HCT116 (cell line): ENCODE results near the gene SLC38A3. TPM values are rescaled to one million over a fixed set of nuclear protein-coding genes. Genes with fewer than 3 reads are reported as not detected.
A peak's percentile ranks its signal among the peaks of the same experiment; 100 is the strongest.

Source experiments
- ATAC-seq: fragments of 200-7000 bp; cut with Tn5 transposase; 2 replicates; pipeline ENCODE4 v1.9.1; 2020; ENCODE audit warnings: mild to moderate bottlenecking, moderate library complexity
- BruUV-seq: library from RNA; stranded (reverse); fragments of 400-500 nt; replicated peaks from 2 replicates; lab custom pipeline; 2021; lab: Mats Ljungman, UMichigan
- CTCF ChIA-PET: fragments of 300-600 bp; sonication (Branson Sonifier 250); formaldehyde crosslinking; loops from one replicate; lab custom pipeline; 2021; ENCODE audit warnings: antibody characterized with exemption; lab: Charles Lee
- POLR2A ChIA-PET: fragments of 300-600, 350-600 bp; sonication (Branson Sonifier 250); formaldehyde crosslinking; loops from one replicate; lab custom pipeline; 2021; ENCODE audit warnings: antibody characterized with exemption; lab: Charles Lee
- RAD21 ChIA-PET, 2 experiments: fragments of 300-600 bp; sonication (Branson Sonifier 250); formaldehyde crosslinking; loops; one replicate each; lab custom pipeline; 2023; ENCODE audit warnings: low total read pairs in 2 of 2; ENCODE audit not compliant: uncharacterized antibody in 2 of 2, unreplicated experiment in 2 of 2, low non-redundant PET in 1 of 2; lab: Charles Lee
- DNase-seq: peaks from one replicate; pipeline ENCODE4 v3.0.0-alpha.2; 2010; ENCODE audit warnings: low read depth, low spot score
- H2AFZ ChIP-seq: fragments of 200-600 bp; shearing (Covaris generic), sonication (generic); 2 replicates; pipeline ENCODE4 v1.6.1; 2017; ENCODE audit warnings: low read depth, mixed run types, mixed read lengths, antibody characterized with exemption, low read length; ENCODE audit not compliant: poor library complexity, severe bottlenecking
- H3K27ac ChIP-seq: 2 replicates; pipeline ENCODE4 v1.5.1; 2012; ENCODE audit warnings: low read depth, low read length
- H3K27me3 ChIP-seq: fragments of 200-600 bp; sonication (generic); 2 replicates; pipeline ENCODE4 v1.6.1; 2016; ENCODE audit warnings: mixed run types, low read length, mixed read lengths; ENCODE audit not compliant: insufficient read depth
- H3K36me3 ChIP-seq, 2 experiments: fragments of 200-500 bp in 1 of 2; fragments of 200-600 bp in 1 of 2; sonication (Bioruptor generic) in 1 of 2; sonication (generic) in 1 of 2; 2 replicates each; pipeline versions ENCODE4 v1.5.1 to v1.6.1; 2014 to 2016; ENCODE audit warnings: low read length in 2 of 2, inconsistent platforms in 1 of 2, mixed read lengths in 1 of 2, mixed run types in 1 of 2; ENCODE audit not compliant: insufficient read depth in 2 of 2, control insufficient read depth in 1 of 2
- H3K4me1 ChIP-seq, 2 experiments: fragments of 200-600 bp in 1 of 2; sonication (generic) in 1 of 2; 2 replicates each; pipeline versions ENCODE4 v1.5.1 to v1.6.1; 2012 to 2017; ENCODE audit warnings: low read length in 2 of 2, inconsistent platforms in 1 of 2, mild to moderate bottlenecking in 1 of 2, mixed read lengths in 1 of 2, mixed run types in 1 of 2, moderate library complexity in 1 of 2; ENCODE audit not compliant: insufficient read depth in 2 of 2, control insufficient read depth in 1 of 2
- H3K4me2 ChIP-seq: fragments of 200-600 bp; sonication (generic); 2 replicates; pipeline ENCODE4 v1.6.1; 2017; ENCODE audit warnings: mixed run types, low read length, mixed read lengths
- H3K4me3 ChIP-seq, 2 experiments: fragments of 200-600 bp in 1 of 2; sonication (generic) in 1 of 2; replicated peaks in 1 of 2; 2 replicates each; pipeline ENCODE4 v1.5.1; 2011 to 2016; ENCODE audit warnings: low read length in 2 of 2, control low read depth in 1 of 2, low read depth in 1 of 2, mild to moderate bottlenecking in 1 of 2, mixed read lengths in 1 of 2, mixed run types in 1 of 2
- H3K79me2 ChIP-seq: fragments of 200-600 bp; sonication (generic); 2 replicates; pipeline ENCODE4 v1.6.1; 2017; ENCODE audit warnings: mild to moderate bottlenecking, mixed run types, low read length, moderate library complexity, mixed read lengths; ENCODE audit not compliant: insufficient read depth
- H3K9ac ChIP-seq: fragments of 200-600 bp; sonication (generic); 2 replicates; pipeline ENCODE4 v1.6.1; 2016; ENCODE audit warnings: low read length, mixed read lengths
- H3K9me2 ChIP-seq: fragments of 200-600 bp; sonication (generic), shearing (Covaris generic); 2 replicates; pipeline ENCODE4 v1.6.1; 2017; ENCODE audit warnings: mixed run types, mild to moderate bottlenecking, moderate library complexity; ENCODE audit not compliant: insufficient read depth
- H3K9me3 ChIP-seq, 2 experiments: fragments of 200-500 bp in 1 of 2; fragments of 200-600 bp in 1 of 2; sonication (Bioruptor generic) in 1 of 2; sonication (generic) in 1 of 2; 2 replicates each; pipeline ENCODE4 v1.6.1; 2014 to 2017; ENCODE audit warnings: low read length in 2 of 2, mixed read lengths in 2 of 2, inconsistent platforms in 1 of 2, low read depth in 1 of 2, mild to moderate bottlenecking in 1 of 2, mixed run types in 1 of 2, moderate library complexity in 1 of 2; ENCODE audit not compliant: control insufficient read depth in 1 of 2, insufficient read depth in 1 of 2
- H4K20me1 ChIP-seq: fragments of 200-600 bp; sonication (generic), shearing (Covaris generic); 2 replicates; pipeline ENCODE4 v1.6.1; 2017; ENCODE audit warnings: mixed run types, mild to moderate bottlenecking, moderate library complexity; ENCODE audit not compliant: insufficient read depth
- CTCF ChIP-seq, 3 experiments: fragments of 200-600 bp in 1 of 3; sonication (generic) in 1 of 3; IDR thresholded peaks in 2 of 3; conservative IDR thresholded peaks in 1 of 3; 2 replicates each; pipeline ENCODE4 v1.5.1; 2012 to 2017; ENCODE audit warnings: low read depth in 2 of 3, low read length in 2 of 3, antibody characterized with exemption in 1 of 3, borderline replicate concordance in 1 of 3, control low read depth in 1 of 3, mild to moderate bottlenecking in 1 of 3, mixed read lengths in 1 of 3, mixed run types in 1 of 3, moderate library complexity in 1 of 3; ENCODE audit not compliant: insufficient read depth in 1 of 3
- EGR1 ChIP-seq: IDR thresholded peaks from 2 replicates; pipeline ENCODE4 v1.6.1; 2012; ENCODE audit warnings: low read depth
- ELF1 ChIP-seq: IDR thresholded peaks from 2 replicates; pipeline ENCODE4 v1.6.1; 2012; ENCODE audit warnings: low read depth, borderline replicate concordance
- EZH2 ChIP-seq: fragments of 200-600 bp; sonication (generic); IDR thresholded peaks from 2 replicates; pipeline ENCODE4 v1.6.1; 2017; ENCODE audit warnings: antibody characterized with exemption, mixed run types
- EZH2phosphoT487 ChIP-seq: fragments of 200-600 bp; IDR thresholded peaks from 2 replicates; pipeline ENCODE4 v1.6.1; 2018; ENCODE audit warnings: antibody characterized with exemption, borderline replicate concordance
- FOSL1 ChIP-seq: IDR thresholded peaks from 2 replicates; pipeline ENCODE4 v1.6.1; 2012; ENCODE audit warnings: low read depth
- RAD21 ChIP-seq: IDR thresholded peaks from 2 replicates; pipeline ENCODE4 v1.6.1; 2012; ENCODE audit warnings: low read depth, mild to moderate bottlenecking
- ZNF274 ChIP-seq: fragments of 200-500 bp; sonication (Bioruptor generic); IDR thresholded peaks from 2 replicates; pipeline ENCODE4 v1.6.1; 2014; ENCODE audit warnings: mild to moderate bottlenecking, low read depth, low read length, inconsistent platforms
- intact Hi-C: fragments of 100-400 bp; cut with micrococcal nuclease; formaldehyde crosslinking; loops from 2 replicates; pipeline ENCODE4 v1.10.0; 2022
- total RNA-seq: library from RNA; stranded (reverse); gene quantifications from one replicate; pipeline ENCODE4 v1.2.1, GENCODE V29; 2021; ENCODE audit not compliant: unreplicated experiment

SLC38A3 gene
- total RNA-seq, 1 experiment from 2014 or later, result 3.1 TPM

- Histone ChIP-seq H3K27ac (peak overlapping the region; percentile 31; the same call in 1 of the 2 replicates), H3K9me3 (no peaks in the 10 kb centered on the region), H3K9ac (peak overlapping the region; percentile 20), H3K4me1 (peaks cover 28 to 87% of the 10 kb centered on the region in 2 experiments), H3K27me3 (no peaks in the 10 kb centered on the region), H3K4me2 (peak overlapping the region; percentile 62), H3K9me2 (no peaks in the 10 kb centered on the region), H2AFZ (no peak overlapping the region), H3K79me2 (peaks cover 65% of the 10 kb centered on the region), H3K36me3 (peaks cover 0 to 3% of the 10 kb centered on the region in 2 experiments; a peak in 2 of 4 replicates), H4K20me1 (no peaks in the 10 kb centered on the region), H3K4me3 (no peak overlapping the region)
- TF ChIP-seq RAD21, result no peak
- TF ChIP-seq FOSL1, result no peak
- TF ChIP-seq EZH2, result no peak
- no peak for TF ChIP-seq ELF1
- TF ChIP-seq EGR1, result no peak
- TF ChIP-seq EZH2phosphoT487, result no peak
- TF ChIP-seq CTCF (IDR thresholded peaks at IDR 0.05 in 2 of 3, conservative IDR thresholded peaks at IDR 0.05 in 1 of 3; ENCODE audit: borderline replicate concordance in 1 of 3, insufficient read depth in 1 of 3, low read depth in 2 of 3, low read length in 2 of 3), result no peak
- no peak for TF ChIP-seq ZNF274
- DNase-seq (no peak), ATAC-seq (no peak)
- POLR2A ChIA-PET, result interaction anchor here (1.1 to 3.0 kb wide), 2 partner anchors 9 to 15 kb away, joined by 3 to 12 read pairs; partner anchors contain the start of gene GNAI2
- RAD21 ChIA-PET, result no interaction called here
- CTCF ChIA-PET, result interaction anchor here (0.9 to 4.7 kb wide), 2 partner anchors 9 to 24 kb away, joined by 3 to 46 read pairs; no protein-coding TSS in a partner anchor
- intact Hi-C loops, result no loop called here
- no TSS peak for BruUV-seq
These were observed 45.4 kb downstream of the SLC38A3 start for GRCh38 chr3:50250514-50250913.
